B cell (primary cell): Measurements from ENCODE around the gene NAV2. TPM values are rescaled to one million over a fixed set of nuclear protein-coding genes. Genes with fewer than 3 reads are reported as not detected.
A peak's percentile ranks its signal among the peaks of the same experiment; 100 is the strongest.

Experiments
- ATAC-seq: fragments of 200-7000 bp; cut with Tn5 transposase; one replicate; pipeline ENCODE4 v1.10.0; 2021; ENCODE audit warnings: low read depth, mild to moderate bottlenecking, moderate number of reproducible peaks, moderate library complexity
- CTCF ChIA-PET: fragments of 350-600 bp; sonication (Branson Sonifier 250); formaldehyde crosslinking; loops from one replicate; lab custom pipeline; 2021; ENCODE audit warnings: antibody characterized with exemption, inconsistent platforms; lab: Charles Lee
- POLR2A ChIA-PET: fragments of 350-600 bp; sonication (Branson Sonifier 250); formaldehyde crosslinking; loops from one replicate; lab custom pipeline; 2021; ENCODE audit warnings: antibody characterized with exemption; lab: Charles Lee
- DNase-seq: peaks from one replicate; pipeline ENCODE4 v3.0.0; 2013
- H2AFZ ChIP-seq: 2 replicates; pipeline ENCODE4 v1.6.1; 2012; ENCODE audit warnings: mild to moderate bottlenecking, low read depth, low read length; ENCODE audit not compliant: insufficient read depth, poor library complexity, severe bottlenecking
- H3K27ac ChIP-seq, 2 donors: 1 replicate in 1 of 2; 2 replicates in 1 of 2; pipeline ENCODE4 v1.5.1; 2012 to 2013; ENCODE audit warnings: low read length in 2 of 2, mild to moderate bottlenecking in 2 of 2, moderate library complexity in 1 of 2
- H3K27me3 ChIP-seq, 4 experiments: fragments of 200-600 bp in 1 of 4; sonication (generic) in 1 of 4; replicated peaks in 1 of 4; 1 replicate in 2 of 4; 2 replicates in 2 of 4; pipeline versions ENCODE4 v1.6.1 to v1.7.0; 2013 to 2016; ENCODE audit warnings: low read length in 3 of 4, mild to moderate bottlenecking in 2 of 4, mixed read lengths in 1 of 4, moderate library complexity in 1 of 4; ENCODE audit not compliant: insufficient read depth in 4 of 4, control insufficient read depth in 3 of 4; ENCODE audit errors: control extremely low read depth in 1 of 4
- H3K36me3 ChIP-seq, 2 experiments: replicated peaks in 1 of 2; 1 replicate in 1 of 2; 2 replicates in 1 of 2; pipeline versions ENCODE4 v1.6.1 to v1.7.1; 2013; ENCODE audit warnings: low read length in 1 of 2; ENCODE audit not compliant: insufficient read depth in 2 of 2, control insufficient read depth in 1 of 2; ENCODE audit errors: control extremely low read depth in 1 of 2, extremely low read depth in 1 of 2
- H3K4me1 ChIP-seq, 2 donors: fragments of 200-600 bp in 1 of 2; sonication (generic) in 1 of 2; 1 replicate in 1 of 2; 2 replicates in 1 of 2; pipeline versions ENCODE4 v1.5.1 to v1.6.1; 2013 to 2017; ENCODE audit warnings: low read length in 2 of 2; ENCODE audit not compliant: control insufficient read depth in 2 of 2, insufficient read depth in 2 of 2
- H3K4me2 ChIP-seq: replicated peaks from 2 replicates; pipeline ENCODE3; 2012; ENCODE audit warnings: mild to moderate bottlenecking, low read depth, low read length; ENCODE audit not compliant: poor library complexity, severe bottlenecking
- H3K4me3 ChIP-seq, 5 experiments: fragments of 200-600 bp in 1 of 5; sonication (generic) in 1 of 5; 1 replicate in 3 of 5; 2 replicates in 2 of 5; pipeline versions ENCODE4 v1.5.1 to v1.7.0; 2011 to 2016; ENCODE audit warnings: low read length in 4 of 5, mild to moderate bottlenecking in 4 of 5, low read depth in 2 of 5, control low read depth in 1 of 5, moderate library complexity in 1 of 5; ENCODE audit not compliant: insufficient read depth in 1 of 5; ENCODE audit errors: control extremely low read depth in 1 of 5, extremely low read depth in 1 of 5
- H3K79me2 ChIP-seq: fragments of 200-600 bp; sonication (generic); one replicate; pipeline ENCODE4 v1.6.0; 2016; ENCODE audit warnings: low read length; ENCODE audit not compliant: control insufficient read depth, insufficient read depth
- H3K9ac ChIP-seq: fragments of 200-600 bp; sonication (generic); 2 replicates; pipeline ENCODE4 v1.6.1; 2017; ENCODE audit warnings: mild to moderate bottlenecking, low read length, moderate library complexity
- H3K9me3 ChIP-seq, 3 donors: one replicate each; pipeline versions ENCODE4 v1.6.1 to v1.7.1; 2013; ENCODE audit warnings: low read length in 2 of 3; ENCODE audit not compliant: control insufficient read depth in 2 of 3, insufficient read depth in 1 of 3; ENCODE audit errors: control extremely low read depth in 1 of 3
- H4K20me1 ChIP-seq: 2 replicates; pipeline ENCODE4 v1.6.0; 2012; ENCODE audit warnings: mild to moderate bottlenecking, low read length; ENCODE audit not compliant: insufficient read depth, control insufficient read depth, poor library complexity, severe bottlenecking
- H3K27ac Mint-ChIP-seq: one replicate; pipeline ENCODE4 v1.8.0; 2021; ENCODE audit warnings: mixed read lengths
- H3K27me3 Mint-ChIP-seq: one replicate; pipeline ENCODE4 v1.8.0; 2021; ENCODE audit warnings: mixed read lengths
- H3K4me1 Mint-ChIP-seq: one replicate; pipeline ENCODE4 v1.8.0; 2021; ENCODE audit warnings: mixed read lengths
- H3K4me3 Mint-ChIP-seq: one replicate; pipeline ENCODE4 v1.8.0; 2021; ENCODE audit warnings: mixed read lengths
- H3K9me3 Mint-ChIP-seq: one replicate; pipeline ENCODE4 v1.8.0; 2022; ENCODE audit warnings: mixed read lengths; ENCODE audit not compliant: insufficient read depth
- EZH2 ChIP-seq: IDR thresholded peaks from 2 replicates; pipeline ENCODE4 v1.6.1; 2012; ENCODE audit warnings: borderline replicate concordance, low read depth, mild to moderate bottlenecking, moderate library complexity, low read length; ENCODE audit not compliant: insufficient read depth, poor library complexity, severe bottlenecking
- WGBS: methylation state at CpG from one replicate; pipeline ENCODE4 v1.1.5; 2013; ENCODE audit warnings: missing lambda C conversion rate; ENCODE audit not compliant: insufficient coverage; 5-methylcytosine and 5-hydroxymethylcytosine counted together
- intact Hi-C: fragments of 100-400 bp; cut with micrococcal nuclease; formaldehyde crosslinking; loops from one replicate; pipeline ENCODE4 v1.10.0; 2022
- polyA minus RNA-seq: library from RNA; depleted of rRNA, polyadenylated mRNA; stranded (reverse); fragments of >200 nt; gene quantifications from 2 replicates; pipeline ENCODE4 v1.2.3, GENCODE V29; 2012
- polyA plus RNA-seq: library from polyadenylated mRNA; depleted of rRNA; stranded (reverse); fragments of >200 nt; gene quantifications from 2 replicates; pipeline ENCODE4 v1.2.3, GENCODE V29; 2012
- total RNA-seq, 2 donors: library from RNA; stranded (reverse); fragments of 120-200 nt in 1 of 2; gene quantifications; 1 replicate in 1 of 2; 2 replicates in 1 of 2; pipeline versions ENCODE4 v1.2.3 to v1.2.4, GENCODE V29; 2013 to 2022
- TF ChIP-seq, protein P1 (sequence below): fragments of 200-600 bp; IDR thresholded peaks from one replicate; pipeline ENCODE4 v1.8.0; 2022; ENCODE audit warnings: antibody characterized with exemption, mild to moderate bottlenecking

Gene NAV2, protein sequence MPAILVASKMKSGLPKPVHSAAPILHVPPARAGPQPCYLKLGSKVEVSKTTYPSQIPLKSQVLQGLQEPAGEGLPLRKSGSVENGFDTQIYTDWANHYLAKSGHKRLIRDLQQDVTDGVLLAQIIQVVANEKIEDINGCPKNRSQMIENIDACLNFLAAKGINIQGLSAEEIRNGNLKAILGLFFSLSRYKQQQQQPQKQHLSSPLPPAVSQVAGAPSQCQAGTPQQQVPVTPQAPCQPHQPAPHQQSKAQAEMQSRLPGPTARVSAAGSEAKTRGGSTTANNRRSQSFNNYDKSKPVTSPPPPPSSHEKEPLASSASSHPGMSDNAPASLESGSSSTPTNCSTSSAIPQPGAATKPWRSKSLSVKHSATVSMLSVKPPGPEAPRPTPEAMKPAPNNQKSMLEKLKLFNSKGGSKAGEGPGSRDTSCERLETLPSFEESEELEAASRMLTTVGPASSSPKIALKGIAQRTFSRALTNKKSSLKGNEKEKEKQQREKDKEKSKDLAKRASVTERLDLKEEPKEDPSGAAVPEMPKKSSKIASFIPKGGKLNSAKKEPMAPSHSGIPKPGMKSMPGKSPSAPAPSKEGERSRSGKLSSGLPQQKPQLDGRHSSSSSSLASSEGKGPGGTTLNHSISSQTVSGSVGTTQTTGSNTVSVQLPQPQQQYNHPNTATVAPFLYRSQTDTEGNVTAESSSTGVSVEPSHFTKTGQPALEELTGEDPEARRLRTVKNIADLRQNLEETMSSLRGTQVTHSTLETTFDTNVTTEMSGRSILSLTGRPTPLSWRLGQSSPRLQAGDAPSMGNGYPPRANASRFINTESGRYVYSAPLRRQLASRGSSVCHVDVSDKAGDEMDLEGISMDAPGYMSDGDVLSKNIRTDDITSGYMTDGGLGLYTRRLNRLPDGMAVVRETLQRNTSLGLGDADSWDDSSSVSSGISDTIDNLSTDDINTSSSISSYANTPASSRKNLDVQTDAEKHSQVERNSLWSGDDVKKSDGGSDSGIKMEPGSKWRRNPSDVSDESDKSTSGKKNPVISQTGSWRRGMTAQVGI (N-terminal part only)
- total RNA-seq = 19.8 and 22.2 TPM in 2 replicates
- total RNA-seq (2013) = 1.4 TPM
- 0.82 and 1.1 TPM in 2 replicates for polyA plus RNA-seq
- 3.9 and 4.9 TPM in 2 replicates for polyA minus RNA-seq

DNA sequence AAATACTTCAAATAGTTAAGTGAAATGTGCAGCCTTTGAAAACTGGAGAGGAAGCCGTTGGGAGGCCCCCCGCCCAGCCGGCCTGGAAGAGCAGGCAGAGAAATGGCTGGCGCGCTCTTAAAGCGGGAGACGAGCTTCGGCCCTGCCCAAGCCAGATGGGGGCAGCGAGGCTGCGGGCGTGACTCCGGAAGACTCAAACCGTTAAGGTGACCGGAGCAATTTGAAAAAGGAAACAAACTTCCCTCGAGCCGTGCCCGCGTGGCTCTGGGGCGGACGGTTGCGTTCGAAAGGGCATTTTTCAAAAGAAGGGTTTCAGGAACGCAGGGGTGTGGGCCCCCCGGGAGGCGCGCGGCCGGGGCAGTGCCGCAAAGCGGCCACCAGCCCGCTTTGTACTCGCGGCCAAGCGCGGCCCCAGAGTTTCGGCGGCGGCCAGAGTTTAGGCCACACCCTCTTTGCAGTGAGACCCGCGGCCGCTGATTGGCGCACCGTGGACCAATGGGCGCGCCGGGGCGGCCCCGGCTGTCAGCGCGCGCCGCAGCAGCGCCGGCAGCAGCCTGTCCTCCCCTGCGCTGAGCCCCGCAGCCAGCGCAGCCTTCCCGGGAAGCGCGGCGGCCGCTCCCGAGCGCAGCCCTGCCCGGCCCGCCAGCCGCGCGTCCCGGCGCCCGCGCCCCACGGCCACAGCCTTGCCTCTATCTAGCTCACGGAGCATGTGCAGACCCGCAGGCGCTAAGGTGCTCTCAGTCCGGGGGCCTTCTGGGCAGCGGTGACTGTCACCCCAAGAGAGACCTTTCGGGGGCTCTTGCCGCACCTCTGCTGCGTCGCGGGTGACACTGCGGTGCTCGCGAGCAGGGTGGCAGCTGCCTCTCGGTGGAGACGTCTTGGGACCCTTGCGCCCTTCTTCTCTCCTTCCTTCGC lies at the start of gene NAV2:
Gene NAV2, plus strand, starts transcription at position 557 of the 915 bp plus-strand sequence. CDS start 859 bp downstream, outside the sequence.
- ChIA-PET CTCF (no interaction called here), POLR2A (no interaction called here)
- TF ChIP-seq EZH2 = no peak
- TF ChIP-seq, protein P1, sequence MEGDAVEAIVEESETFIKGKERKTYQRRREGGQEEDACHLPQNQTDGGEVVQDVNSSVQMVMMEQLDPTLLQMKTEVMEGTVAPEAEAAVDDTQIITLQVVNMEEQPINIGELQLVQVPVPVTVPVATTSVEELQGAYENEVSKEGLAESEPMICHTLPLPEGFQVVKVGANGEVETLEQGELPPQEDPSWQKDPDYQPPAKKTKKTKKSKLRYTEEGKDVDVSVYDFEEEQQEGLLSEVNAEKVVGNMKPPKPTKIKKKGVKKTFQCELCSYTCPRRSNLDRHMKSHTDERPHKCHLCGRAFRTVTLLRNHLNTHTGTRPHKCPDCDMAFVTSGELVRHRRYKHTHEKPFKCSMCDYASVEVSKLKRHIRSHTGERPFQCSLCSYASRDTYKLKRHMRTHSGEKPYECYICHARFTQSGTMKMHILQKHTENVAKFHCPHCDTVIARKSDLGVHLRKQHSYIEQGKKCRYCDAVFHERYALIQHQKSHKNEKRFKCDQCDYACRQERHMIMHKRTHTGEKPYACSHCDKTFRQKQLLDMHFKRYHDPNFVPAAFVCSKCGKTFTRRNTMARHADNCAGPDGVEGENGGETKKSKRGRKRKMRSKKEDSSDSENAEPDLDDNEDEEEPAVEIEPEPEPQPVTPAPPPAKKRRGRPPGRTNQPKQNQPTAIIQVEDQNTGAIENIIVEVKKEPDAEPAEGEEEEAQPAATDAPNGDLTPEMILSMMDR = no peak
- peaks cover 26 to 30% of the 10 kb centered on the region in 2 donors for H3K4me1 ChIP-seq
- peak; percentile 81 for DNase-seq
- peak within 1 kb of the TSS; percentile 75 for H3K4me2 ChIP-seq
- peak within 1 kb of the TSS; percentile 26 to 77 (median 68) for H3K4me3 ChIP-seq
- intact Hi-C loops = loop anchor here (10.0 kb wide), 1 partner anchor 598 kb away; the partner anchor contains the start of gene ZDHHC13
- peak; percentile 99 for ATAC-seq
- WGBS = under 1% methylated on average over 91 of the region's 91 CpGs
- peak within 1 kb of the TSS; percentile 65 for H3K9ac ChIP-seq
- no peaks in the 10 kb centered on the region for H4K20me1 ChIP-seq
- peaks cover 26% of the 10 kb centered on the region for H3K4me1 Mint-ChIP-seq
- H3K36me3 ChIP-seq = no peaks in the 10 kb centered on the region
- no peaks in the 10 kb centered on the region for H3K9me3 Mint-ChIP-seq
- peak within 1 kb of the TSS; percentile 80 for H2AFZ ChIP-seq
- H3K27me3 Mint-ChIP-seq = peaks cover 40% of the 10 kb centered on the region
- H3K27ac ChIP-seq = peak within 1 kb of the TSS in 1 of 2 donors; percentile 47
- peaks cover 0 to 46% (median 26%) of the 10 kb centered on the region in 4 experiments for H3K27me3 ChIP-seq
- H3K4me3 Mint-ChIP-seq = peak within 1 kb of the TSS; percentile 96
- H3K79me2 ChIP-seq = no peaks in the 10 kb centered on the region
- H3K27ac Mint-ChIP-seq = peak within 1 kb of the TSS; percentile 61
- H3K9me3 ChIP-seq = peaks cover 0 to 19% (median 0%) of the 10 kb centered on the region in 3 donors
